Endothelial cell of umbilical vein (primary cell): ENCODE measurements around the gene NANOS1. TPM values are rescaled to one million over a fixed set of nuclear protein-coding genes. Genes with fewer than 3 reads are reported as not detected.

ENCODE experiments used
- BruUV-seq: library from RNA; stranded (reverse); fragments of 400-500 nt; replicated peaks from 2 replicates; lab custom pipeline; 2021; lab: Mats Ljungman, UMichigan
- CTCF ChIA-PET: fragments of 300-600, 350-600 bp; sonication (Branson Sonifier 250); formaldehyde crosslinking; loops from one replicate; lab custom pipeline; 2021; ENCODE audit warnings: antibody characterized with exemption, inconsistent platforms; lab: Charles Lee
- POLR2A ChIA-PET: fragments of 300-600, 350-600 bp; sonication (Branson Sonifier 250); formaldehyde crosslinking; loops from one replicate; lab custom pipeline; 2021; ENCODE audit warnings: antibody characterized with exemption, inconsistent platforms; lab: Charles Lee
- DNase-seq: peaks from one replicate; pipeline ENCODE4 v3.0.0-alpha.2; 2011; ENCODE audit warnings: low read depth, low spot score
- FAIRE-seq: peaks from 2 replicates; lab custom pipeline; 2011; peaks lifted over from hg19 to GRCh38; lab: Jason Lieb, UNC
- H2AFZ ChIP-seq: 2 replicates; pipeline ENCODE4 v1.6.0; 2012; ENCODE audit warnings: low read depth, low read length, control low read depth, inconsistent platforms
- H3K27ac ChIP-seq: 2 replicates; pipeline ENCODE4 v1.5.1; 2011; ENCODE audit warnings: low read depth, mild to moderate bottlenecking, control low read depth, low read length, moderate library complexity; ENCODE audit not compliant: insufficient read depth
- H3K27me3 ChIP-seq, 2 experiments: 2 replicates each; pipeline versions ENCODE4 v1.6.0 to v1.6.1; 2011; ENCODE audit warnings: low read length in 2 of 2, mixed read lengths in 1 of 2; ENCODE audit not compliant: control insufficient read depth in 2 of 2, insufficient read depth in 2 of 2
- H3K36me3 ChIP-seq, 2 experiments: 2 replicates in 1 of 2; 3 replicates in 1 of 2; pipeline ENCODE4 v1.5.1; 2011; ENCODE audit warnings: low read length in 2 of 2, mild to moderate bottlenecking in 1 of 2, moderate library complexity in 1 of 2; ENCODE audit not compliant: control insufficient read depth in 2 of 2, insufficient read depth in 2 of 2; ENCODE audit errors: extremely low read depth in 1 of 2
- H3K4me1 ChIP-seq: 3 replicates; pipeline ENCODE4 v1.5.1; 2011; ENCODE audit warnings: mild to moderate bottlenecking, low read length; ENCODE audit not compliant: control insufficient read depth, insufficient read depth; ENCODE audit errors: extremely low read depth
- H3K4me2 ChIP-seq: 2 replicates; pipeline ENCODE4 v1.6.1; 2011; ENCODE audit warnings: low read length, control low read depth, mixed read lengths; ENCODE audit not compliant: insufficient read depth
- H3K4me3 ChIP-seq, 3 experiments: fragments of 200-600 bp in 1 of 3; sonication (generic), shearing (Covaris generic) in 1 of 3; replicated peaks in 1 of 3; 2 replicates each; pipeline ENCODE4 v1.5.1; 2011 to 2016; ENCODE audit warnings: control low read depth in 3 of 3, low read length in 3 of 3, mild to moderate bottlenecking in 2 of 3, inconsistent platforms in 1 of 3, low read depth in 1 of 3, moderate library complexity in 1 of 3; ENCODE audit not compliant: insufficient read depth in 1 of 3
- H3K79me2 ChIP-seq: 2 replicates; pipeline ENCODE4 v1.6.0; 2012; ENCODE audit warnings: low read length, inconsistent platforms; ENCODE audit not compliant: control insufficient read depth, insufficient read depth
- H3K9ac ChIP-seq: replicated peaks from 2 replicates; pipeline ENCODE3; 2011; ENCODE audit warnings: low read length, control low read depth; ENCODE audit not compliant: insufficient read depth; ENCODE audit errors: extremely low read depth
- H3K9me1 ChIP-seq: replicated peaks from 3 replicates; pipeline ENCODE4 v1.6.0; 2011; ENCODE audit warnings: mild to moderate bottlenecking, low read length; ENCODE audit not compliant: control insufficient read depth, insufficient read depth; ENCODE audit errors: extremely low read depth
- H3K9me3 ChIP-seq: replicated peaks from 2 replicates; pipeline ENCODE4 v1.5.1; 2012; ENCODE audit warnings: low read length, inconsistent platforms; ENCODE audit not compliant: control insufficient read depth, insufficient read depth
- H4K20me1 ChIP-seq: replicated peaks from 2 replicates; pipeline ENCODE3; 2011; ENCODE audit warnings: mild to moderate bottlenecking, low read length; ENCODE audit not compliant: control insufficient read depth, insufficient read depth; ENCODE audit errors: extremely low read depth
- CTCF ChIP-seq, 2 donors: IDR thresholded peaks; 1 replicate in 1 of 2; 2 replicates in 1 of 2; pipeline ENCODE4 v1.5.1; 2011; ENCODE audit warnings: low read length in 2 of 2, mild to moderate bottlenecking in 2 of 2, moderate library complexity in 2 of 2, control low read depth in 1 of 2, inconsistent platforms in 1 of 2, low read depth in 1 of 2; ENCODE audit not compliant: insufficient read depth in 1 of 2; ENCODE audit errors: extremely low read depth in 1 of 2
- EZH2 ChIP-seq: IDR thresholded peaks from 2 replicates; pipeline ENCODE4 v1.6.1; 2012; ENCODE audit warnings: borderline replicate concordance, low read depth, mild to moderate bottlenecking, moderate library complexity, low read length, inconsistent platforms; ENCODE audit not compliant: severe bottlenecking
- FOS ChIP-seq: IDR thresholded peaks from 2 replicates; pipeline ENCODE4 v1.6.1; 2011; ENCODE audit warnings: mild to moderate bottlenecking, low read length, moderate library complexity, borderline replicate concordance; ENCODE audit not compliant: insufficient read depth
- GATA2 ChIP-seq: IDR thresholded peaks from 2 replicates; pipeline ENCODE4 v1.7.0; 2011; ENCODE audit warnings: low read depth, mild to moderate bottlenecking, moderate library complexity, mixed read lengths, low read length; ENCODE audit not compliant: insufficient read length, insufficient read depth
- JUN ChIP-seq: IDR thresholded peaks from 2 replicates; pipeline ENCODE4 v1.6.1; 2011; ENCODE audit warnings: borderline replicate concordance, low read depth; ENCODE audit not compliant: insufficient read length, insufficient read depth
- MAX ChIP-seq: IDR thresholded peaks from 2 replicates; pipeline ENCODE4 v1.6.1; 2011; ENCODE audit not compliant: insufficient read depth, insufficient read length
- MYC ChIP-seq: IDR thresholded peaks from one replicate; pipeline ENCODE4 v1.6.1; 2011; ENCODE audit warnings: mild to moderate bottlenecking, low read depth, low read length
- POLR2A ChIP-seq: IDR thresholded peaks from 2 replicates; pipeline ENCODE4 v1.6.1; 2012; ENCODE audit warnings: low read depth, mild to moderate bottlenecking, control low read depth, low read length
- POLR2AphosphoS5 ChIP-seq: IDR thresholded peaks from 2 replicates; pipeline ENCODE4 v1.6.1; 2012; ENCODE audit warnings: low read depth, mild to moderate bottlenecking, control low read depth, low read length, moderate library complexity; ENCODE audit not compliant: insufficient read depth
- dilution Hi-C: fragments of 300-500 bp; cut with MboI; formaldehyde crosslinking; loops from one replicate; pipeline ENCODE4 v1.15.0; 2019; ENCODE audit warnings: low sequenced_read_pairs; ENCODE audit not compliant: extremely low pct_ligation_motif_present
- intact Hi-C: fragments of 100-400 bp; cut with micrococcal nuclease; formaldehyde crosslinking; loops from one replicate; pipeline ENCODE4 v1.10.0; 2022
- polyA plus RNA-seq, 4 experiments: library from polyadenylated mRNA; depleted of rRNA in 3 of 4; stranded (reverse) in 3 of 4; unstranded in 1 of 4; fragments of >200 nt; gene quantifications; 2 replicates each; pipeline versions ENCODE4 v1.2.1 to v1.2.3, GENCODE V29; 2011 to 2012; ENCODE audit warnings: missing spikeins in 1 of 4
- total RNA-seq: library from RNA; stranded (reverse); gene quantifications from 2 replicates; pipeline ENCODE4 v1.2.3, GENCODE V29; 2021

The NANOS1 gene
- total and polyA plus RNA-seq, 2 donors (not counting 3 experiments of a cell fraction or from before 2014, with no cell fraction given): 0.29 to 0.40 TPM

DNA sequence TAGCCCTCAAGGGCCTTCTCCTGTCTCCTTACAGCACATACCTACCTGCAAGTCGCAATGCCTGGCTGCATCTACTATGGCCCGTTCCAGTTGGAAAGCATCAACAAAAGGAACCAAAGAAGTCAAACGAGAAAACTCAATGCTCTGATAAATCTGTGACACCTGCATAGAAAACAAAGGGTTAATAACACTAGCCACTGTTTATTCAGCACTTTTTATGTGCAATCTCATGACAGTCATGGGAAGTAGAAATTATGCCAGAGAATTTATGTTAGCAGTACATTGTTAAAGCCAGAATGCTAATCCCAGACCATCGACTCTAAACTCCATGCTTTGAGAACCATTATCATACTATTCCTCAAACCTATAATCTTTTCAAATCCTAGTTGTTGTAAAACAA is 30.0 kb downstream of the NANOS1 start:
- Histone ChIP-seq H3K4me2 (no peak overlapping the region), H3K4me1 (no peaks in the 10 kb centered on the region), H3K9me1 (no peaks in the 10 kb centered on the region), H4K20me1 (peaks cover 5% of the 10 kb centered on the region), H3K9ac (no peak overlapping the region), H3K27me3 (no peaks in the 10 kb centered on the region), H2AFZ (no peak overlapping the region), H3K4me3 (no peak overlapping the region), H3K79me2 (peaks cover 73% of the 10 kb centered on the region), H3K36me3 (peaks cover 45 to 53% of the 10 kb centered on the region in 2 experiments), H3K27ac (no peak overlapping the region), H3K9me3 (no peaks in the 10 kb centered on the region)
- no TSS peak for BruUV-seq
- dilution Hi-C loops (no loop called here), intact Hi-C loops (no loop called here)
- ChIA-PET POLR2A (no interaction called here), CTCF (no interaction called here)
- TF ChIP-seq GATA2 (no peak), MYC (no peak), FOS (no peak), JUN (no peak), EZH2 (no peak), CTCF (IDR thresholded peaks at IDR 0.05; ENCODE audit: extremely low read depth in 1 of 2, insufficient read depth in 1 of 2, low read depth in 1 of 2, low read length in 2 of 2) (no peak), MAX (no peak), POLR2AphosphoS5 (no peak), POLR2A (no peak)
- DNase-seq (no peak), FAIRE-seq (no peak)
